HUES64 (cell line): Measurements from ENCODE around the gene STK39.

Experiments
- H3K27ac ChIP-seq: 2 replicates; pipeline ENCODE4 v1.7.0; 2013; ENCODE audit warnings: low read depth, low read length, inconsistent platforms
- H3K27me3 ChIP-seq: 2 replicates; pipeline ENCODE4 v1.6.1; 2013; ENCODE audit warnings: mild to moderate bottlenecking, low read length; ENCODE audit not compliant: insufficient read depth
- H3K36me3 ChIP-seq: 2 replicates; pipeline ENCODE4 v1.6.1; 2013; ENCODE audit warnings: mild to moderate bottlenecking, low read length; ENCODE audit not compliant: insufficient read depth
- H3K4me1 ChIP-seq: 2 replicates; pipeline ENCODE4 v1.6.1; 2013; ENCODE audit warnings: mild to moderate bottlenecking, low read length, moderate library complexity; ENCODE audit not compliant: insufficient read depth
- H3K4me3 ChIP-seq: 2 replicates; pipeline ENCODE4 v1.5.1; 2013; ENCODE audit warnings: mild to moderate bottlenecking, low read length, moderate library complexity
- H3K9ac ChIP-seq: 2 replicates; pipeline ENCODE4 v1.6.1; 2013; ENCODE audit warnings: mild to moderate bottlenecking, low read depth, low read length
- H3K9me3 ChIP-seq: 2 replicates; pipeline ENCODE4 v1.6.1; 2013; ENCODE audit warnings: low read depth, low read length; ENCODE audit not compliant: insufficient read depth
- WGBS: fragments of 150-250, 120-280 bp; methylation state at CpG from one replicate; pipeline ENCODE4 v1.1.7; 2013; ENCODE audit warnings: missing lambda C conversion rate; 5-methylcytosine and 5-hydroxymethylcytosine counted together

STK39 gene

DNA sequence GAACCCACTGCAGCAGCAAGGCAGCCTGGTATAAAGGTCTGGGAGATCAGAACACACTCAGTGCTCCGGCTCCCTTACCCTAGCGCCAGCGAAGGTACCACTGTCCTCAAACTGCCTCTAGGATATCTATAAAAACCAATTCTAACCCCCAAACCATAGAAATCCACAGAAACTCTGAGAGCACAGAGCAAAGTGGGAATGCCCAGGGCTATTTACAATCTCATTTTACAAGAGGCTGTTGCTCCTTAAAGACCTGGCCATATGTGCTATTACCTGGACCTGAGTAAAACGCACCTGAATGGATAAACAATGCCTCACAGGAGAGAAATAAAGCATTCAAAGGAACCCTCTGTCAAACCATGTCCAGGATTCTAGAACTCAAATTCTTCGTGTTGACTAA, 4.3 kb downstream of the STK39 start:
- Histone ChIP-seq H3K9me3 (no peaks in the 10 kb centered on the region), H3K27me3 (no peaks in the 10 kb centered on the region), H3K4me3 (no peak overlapping the region), H3K4me1 (peaks cover 45% of the 10 kb centered on the region), H3K27ac (no peak overlapping the region), H3K36me3 (no peaks in the 10 kb centered on the region), H3K9ac (no peak overlapping the region)
- 89% methylated on average over 5 of the region's 5 CpGs for whole genome bisulfite sequencing

- H3K27me3 ChIP-seq: no peaks in the 10 kb centered on the region
These were observed 5.6 kb downstream of the STK39 start for GRCh38 chr2:168241746-168242145.

GRCh38 chr2:168241208-168241607, 6.2 kb downstream of the STK39 start:
- no peaks in the 10 kb centered on the region for H3K36me3 ChIP-seq
- no peak overlapping the region for H3K4me3 ChIP-seq
- no peaks in the 10 kb centered on the region for H3K27me3 ChIP-seq
- H3K9me3 ChIP-seq: no peaks in the 10 kb centered on the region
- peaks cover 44% of the 10 kb centered on the region for H3K4me1 ChIP-seq
- WGBS: 84% methylated on average over 5 of the region's 5 CpGs
- no peak overlapping the region for H3K9ac ChIP-seq
- H3K27ac ChIP-seq: no peak overlapping the region

More at GRCh38 chr2:168241746-168242145, 5.6 kb downstream of the STK39 start:
- peaks cover 44% of the 10 kb centered on the region for H3K4me1 ChIP-seq
- H3K36me3 ChIP-seq: no peaks in the 10 kb centered on the region
- no peak overlapping the region for H3K4me3 ChIP-seq
- H3K9me3 ChIP-seq: no peaks in the 10 kb centered on the region
- no peak overlapping the region for H3K27ac ChIP-seq
- no peak overlapping the region for H3K9ac ChIP-seq
- 93% methylated on average over 5 of the region's 5 CpGs for WGBS

DNA sequence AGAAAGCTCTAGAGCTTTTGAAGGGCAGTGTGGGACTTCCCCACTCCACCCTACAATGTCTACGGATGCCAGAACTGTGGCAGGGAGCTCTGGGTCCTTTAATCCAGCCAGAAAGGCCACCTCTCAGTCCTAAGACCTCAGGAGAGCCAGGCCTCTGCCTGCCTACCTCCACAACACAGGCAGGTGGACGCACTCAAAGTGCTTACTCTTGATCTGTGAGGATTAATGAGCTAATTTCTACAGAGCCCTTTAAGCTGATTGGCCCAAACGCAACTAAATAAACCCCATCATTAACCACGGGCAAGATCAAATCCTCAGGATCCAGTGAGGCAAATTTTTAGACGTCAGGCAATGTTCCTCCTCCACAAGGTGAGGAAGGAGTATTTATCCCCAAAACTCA, 8.1 kb downstream of the STK39 start:
- Histone ChIP-seq H3K9ac (no peak overlapping the region), H3K4me1 (peaks cover 31% of the 10 kb centered on the region), H3K27me3 (no peaks in the 10 kb centered on the region), H3K9me3 (no peaks in the 10 kb centered on the region), H3K27ac (no peak overlapping the region), H3K4me3 (no peak overlapping the region), H3K36me3 (no peaks in the 10 kb centered on the region)
- 92% methylated on average over 5 of the region's 5 CpGs for WGBS

GRCh38 chr2:168237741-168238140, 9.7 kb downstream of the STK39 start:
- WGBS: 81% methylated on average over 1 of the region's 1 CpG
- Histone ChIP-seq H3K27me3 (no peaks in the 10 kb centered on the region), H3K9ac (no peak overlapping the region), H3K4me1 (peaks cover 22% of the 10 kb centered on the region), H3K9me3 (no peaks in the 10 kb centered on the region), H3K4me3 (no peak overlapping the region), H3K27ac (no peak overlapping the region), H3K36me3 (no peaks in the 10 kb centered on the region)

DNA sequence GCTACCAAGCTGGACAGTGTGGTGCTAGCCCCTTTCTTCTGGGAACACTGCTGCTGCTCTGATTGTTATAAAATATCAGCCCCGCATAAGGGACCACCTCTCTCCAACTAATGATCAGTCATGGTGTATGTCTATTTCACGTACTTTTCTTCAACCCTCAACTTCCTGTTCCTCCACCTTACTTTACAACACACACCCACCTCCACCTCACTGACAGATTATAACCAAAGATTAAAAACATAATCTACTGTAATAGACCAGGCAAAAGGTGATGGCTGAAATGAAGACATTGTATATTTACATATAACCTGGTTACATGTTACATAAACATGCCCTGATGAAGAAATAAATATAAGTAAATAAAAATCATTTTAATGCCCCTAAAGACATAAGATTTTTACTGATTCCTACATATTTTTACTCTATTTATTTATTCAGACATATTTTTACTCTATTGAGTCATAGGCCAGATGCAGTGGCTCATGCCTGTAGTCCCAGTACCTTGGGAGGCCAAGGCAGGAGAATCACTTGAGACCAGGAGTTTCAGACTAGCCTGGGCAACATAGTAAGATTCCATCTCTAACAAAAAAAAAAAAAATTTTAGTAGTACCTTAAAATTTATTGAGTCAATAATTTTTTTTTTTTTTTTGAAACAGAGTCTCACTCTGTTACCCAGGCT, 12.8 kb downstream of the STK39 start:
- no peak overlapping the region for H3K4me3 ChIP-seq
- H3K9me3 ChIP-seq: no peaks in the 10 kb centered on the region
- WGBS: 94% methylated on average over 2 of the region's 2 CpGs
- H3K9ac ChIP-seq: no peak overlapping the region
- H3K36me3 ChIP-seq: peaks cover 3% of the 10 kb centered on the region
- no peak overlapping the region for H3K27ac ChIP-seq
- 0 out of 2 replicates have a peak, but pooled peaks cover 5% of the 10 kb centered on the region for H3K4me1 ChIP-seq
- no peaks in the 10 kb centered on the region for H3K27me3 ChIP-seq

DNA sequence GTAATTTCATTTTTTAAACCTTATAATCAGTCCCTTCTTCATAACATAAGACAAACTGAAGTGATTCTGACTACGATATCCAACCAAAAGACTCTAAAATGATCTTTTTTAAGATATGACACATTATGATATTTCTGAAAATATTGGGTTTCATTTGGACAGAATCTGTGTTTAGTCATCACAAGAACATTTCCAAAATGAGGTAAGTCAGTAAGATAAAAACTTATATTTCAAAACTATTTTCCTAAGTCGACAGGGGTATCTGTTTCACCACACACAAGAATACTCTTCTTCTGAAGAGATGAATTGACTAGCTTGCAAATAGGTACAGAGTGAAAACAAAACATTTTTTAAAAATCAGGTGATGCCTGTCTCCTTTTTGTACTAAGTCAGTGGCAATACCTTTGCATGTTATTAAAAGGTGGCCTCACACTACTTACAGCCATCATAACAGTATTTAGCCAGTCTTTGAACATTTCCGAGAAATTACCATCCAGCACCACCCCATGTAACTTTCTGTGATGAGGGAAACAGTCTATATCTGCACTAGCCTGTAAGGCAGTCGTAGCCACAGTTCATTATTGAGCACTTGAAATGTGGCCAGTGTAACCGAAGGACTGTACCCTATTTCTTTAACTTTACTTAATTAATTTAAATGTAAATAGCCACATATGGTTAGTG, 13.5 kb downstream of the STK39 start:
- no peaks in the 10 kb centered on the region for H3K27me3 ChIP-seq
- no peak overlapping the region for H3K27ac ChIP-seq
- H3K9ac ChIP-seq: no peak overlapping the region
- H3K9me3 ChIP-seq: no peaks in the 10 kb centered on the region
- H3K4me3 ChIP-seq: no peak overlapping the region
- H3K4me1 ChIP-seq: no peaks in the 10 kb centered on the region
- WGBS: 85% methylated on average over 4 of the region's 5 CpGs
- H3K36me3 ChIP-seq: peaks cover 3% of the 10 kb centered on the region

- H3K27me3 ChIP-seq: no peaks in the 10 kb centered on the region
- peaks cover 3% of the 10 kb centered on the region for H3K36me3 ChIP-seq
- no peaks in the 10 kb centered on the region for H3K9me3 ChIP-seq
- WGBS: 94% methylated on average over 2 of the region's 2 CpGs
- H3K9ac ChIP-seq: no peak overlapping the region
- H3K4me1 ChIP-seq: no peaks in the 10 kb centered on the region
- H3K27ac ChIP-seq: no peak overlapping the region
- no peak overlapping the region for H3K4me3 ChIP-seq
These were observed 14.2 kb downstream of the STK39 start for GRCh38 chr2:168233166-168233565.

GRCh38 chr2:168231609-168232241, 15.7 kb downstream of the STK39 start:
- Histone ChIP-seq H3K4me3 (no peak overlapping the region), H3K9me3 (no peaks in the 10 kb centered on the region), H3K36me3 (peaks cover 3% of the 10 kb centered on the region), H3K9ac (no peak overlapping the region), H3K27ac (no peak overlapping the region), H3K4me1 (no peaks in the 10 kb centered on the region), H3K27me3 (no peaks in the 10 kb centered on the region)
- 92% methylated on average over 4 of the region's 7 CpGs for WGBS

DNA sequence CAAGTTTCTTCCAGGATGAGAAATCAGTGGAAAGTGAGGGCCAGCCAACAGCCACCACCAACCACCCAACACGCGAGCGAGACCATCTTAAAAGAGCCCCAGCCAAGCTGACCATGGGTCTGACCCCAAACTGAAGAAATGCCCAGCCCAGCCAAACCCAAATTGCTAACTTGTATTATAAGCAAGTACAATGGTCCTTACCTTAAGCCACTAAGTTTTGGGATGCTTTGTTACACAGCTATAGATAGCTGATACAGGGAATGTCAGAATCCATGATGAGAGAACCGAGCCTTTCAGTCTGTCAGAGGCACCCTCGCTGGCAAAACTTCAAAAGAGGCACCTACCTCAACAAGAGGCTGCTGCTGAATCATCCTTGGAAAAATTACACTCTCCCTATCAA, 17.0 kb downstream of the STK39 start:
- no peak overlapping the region for H3K4me3 ChIP-seq
- no peaks in the 10 kb centered on the region for H3K4me1 ChIP-seq
- peaks cover 3% of the 10 kb centered on the region for H3K36me3 ChIP-seq
- H3K27me3 ChIP-seq: no peaks in the 10 kb centered on the region
- no peak overlapping the region for H3K27ac ChIP-seq
- no peak overlapping the region for H3K9ac ChIP-seq
- H3K9me3 ChIP-seq: no peaks in the 10 kb centered on the region
- 90% methylated on average over 5 of the region's 5 CpGs for WGBS

DNA sequence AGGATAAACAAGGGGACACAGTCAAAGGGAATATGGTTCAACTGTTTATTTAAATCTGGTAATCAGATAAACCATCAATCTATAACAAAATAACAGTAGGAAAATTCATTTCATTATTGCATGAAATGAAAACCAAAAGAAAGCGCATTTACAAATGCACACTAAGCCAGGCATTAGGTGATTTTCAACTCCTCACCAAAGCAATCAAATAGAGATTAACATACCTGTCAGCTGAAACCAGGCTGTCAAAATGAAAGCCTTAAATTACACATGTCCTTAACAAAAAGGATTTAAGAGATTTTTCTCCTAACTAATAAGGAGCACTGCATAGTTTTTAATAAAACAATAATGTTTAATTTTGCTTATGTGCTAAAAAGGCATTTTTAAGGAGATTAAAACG, 23.0 kb downstream of the STK39 start:
- Histone ChIP-seq H3K4me1 (peaks cover 14% of the 10 kb centered on the region), H3K27ac (no peak overlapping the region), H3K27me3 (no peaks in the 10 kb centered on the region), H3K36me3 (no peaks in the 10 kb centered on the region), H3K9me3 (no peaks in the 10 kb centered on the region), H3K9ac (no peak overlapping the region), H3K4me3 (no peak overlapping the region)
- WGBS: 94% methylated on average over 2 of the region's 2 CpGs
